Measurements from ENCODE around the gene MOB3A. TPM values are rescaled to one million over a fixed set of nuclear protein-coding genes. Genes with fewer than 3 reads are reported as not detected.

Gene MOB3A
- total and polyA plus RNA-seq, 9 of the 15 experiments (the other 6 are each of a cell fraction or from before 2014, with no cell fraction given), result 1.1 to 24.1 (median 6.0) TPM

DNA sequence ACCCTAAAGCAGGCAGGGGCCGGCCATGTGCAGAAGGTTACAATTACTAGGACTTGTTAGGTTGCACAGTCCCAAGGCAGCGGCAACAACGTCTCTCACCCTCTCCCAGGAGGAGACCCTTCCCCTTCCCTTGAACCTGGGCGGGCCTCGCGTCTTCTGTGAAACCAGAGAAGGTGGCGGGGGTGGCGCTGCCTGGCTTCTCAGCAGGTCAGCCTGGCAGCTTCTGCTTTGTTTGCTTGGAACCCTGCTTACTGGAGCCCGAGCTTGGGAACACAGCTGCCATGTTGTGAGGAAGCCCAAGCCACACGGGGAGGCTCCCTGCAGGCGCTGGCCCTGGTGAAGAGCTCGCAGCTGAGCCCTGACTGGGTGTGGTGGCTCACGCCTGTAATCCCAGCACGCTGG lies 60.5 kb downstream of the MOB3A start (continued):
- no peak for TF ChIP-seq ERF (CRISPR knock-in tag; IDR thresholded peaks at IDR 0.05)
- TF ChIP-seq HNRNPUL1 (IDR thresholded peaks at IDR 0.05; ENCODE audit: low read length), result no peak
- no peak for TF ChIP-seq ZNF174 (CRISPR knock-in tag; IDR thresholded peaks at IDR 0.05)
- TF ChIP-seq, protein P1, sequence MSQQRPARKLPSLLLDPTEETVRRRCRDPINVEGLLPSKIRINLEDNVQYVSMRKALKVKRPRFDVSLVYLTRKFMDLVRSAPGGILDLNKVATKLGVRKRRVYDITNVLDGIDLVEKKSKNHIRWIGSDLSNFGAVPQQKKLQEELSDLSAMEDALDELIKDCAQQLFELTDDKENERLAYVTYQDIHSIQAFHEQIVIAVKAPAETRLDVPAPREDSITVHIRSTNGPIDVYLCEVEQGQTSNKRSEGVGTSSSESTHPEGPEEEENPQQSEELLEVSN (IDR thresholded peaks at IDR 0.05; ENCODE audit: borderline replicate concordance in 1 of 2, extremely low read depth in 1 of 2, insufficient read depth in 1 of 2, insufficient read length in 1 of 2, low read depth in 1 of 2, low read length in 1 of 2, poor library complexity in 1 of 2, severe bottlenecking in 1 of 2), result no peak
- TF ChIP-seq, protein P2, sequence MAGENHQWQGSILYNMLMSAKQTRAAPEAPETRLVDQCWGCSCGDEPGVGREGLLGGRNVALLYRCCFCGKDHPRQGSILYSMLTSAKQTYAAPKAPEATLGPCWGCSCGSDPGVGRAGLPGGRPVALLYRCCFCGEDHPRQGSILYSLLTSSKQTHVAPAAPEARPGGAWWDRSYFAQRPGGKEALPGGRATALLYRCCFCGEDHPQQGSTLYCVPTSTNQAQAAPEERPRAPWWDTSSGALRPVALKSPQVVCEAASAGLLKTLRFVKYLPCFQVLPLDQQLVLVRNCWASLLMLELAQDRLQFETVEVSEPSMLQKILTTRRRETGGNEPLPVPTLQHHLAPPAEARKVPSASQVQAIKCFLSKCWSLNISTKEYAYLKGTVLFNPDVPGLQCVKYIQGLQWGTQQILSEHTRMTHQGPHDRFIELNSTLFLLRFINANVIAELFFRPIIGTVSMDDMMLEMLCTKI (IDR thresholded peaks at IDR 0.05; ENCODE audit: partially characterized antibody), result no peak
- TF ChIP-seq, protein P3, sequence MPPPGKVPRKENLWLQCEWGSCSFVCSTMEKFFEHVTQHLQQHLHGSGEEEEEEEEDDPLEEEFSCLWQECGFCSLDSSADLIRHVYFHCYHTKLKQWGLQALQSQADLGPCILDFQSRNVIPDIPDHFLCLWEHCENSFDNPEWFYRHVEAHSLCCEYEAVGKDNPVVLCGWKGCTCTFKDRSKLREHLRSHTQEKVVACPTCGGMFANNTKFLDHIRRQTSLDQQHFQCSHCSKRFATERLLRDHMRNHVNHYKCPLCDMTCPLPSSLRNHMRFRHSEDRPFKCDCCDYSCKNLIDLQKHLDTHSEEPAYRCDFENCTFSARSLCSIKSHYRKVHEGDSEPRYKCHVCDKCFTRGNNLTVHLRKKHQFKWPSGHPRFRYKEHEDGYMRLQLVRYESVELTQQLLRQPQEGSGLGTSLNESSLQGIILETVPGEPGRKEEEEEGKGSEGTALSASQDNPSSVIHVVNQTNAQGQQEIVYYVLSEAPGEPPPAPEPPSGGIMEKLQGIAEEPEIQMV (tag; conservative IDR thresholded peaks at IDR 0.05; ENCODE audit: low read depth), result no peak
- TF ChIP-seq ZNF551 (CRISPR knock-in tag; IDR thresholded peaks at IDR 0.05), result no peak
- TF ChIP-seq POLR2H (tag; IDR thresholded peaks at IDR 0.05; ENCODE audit: low read depth), result no peak
- TF ChIP-seq, protein P4, sequence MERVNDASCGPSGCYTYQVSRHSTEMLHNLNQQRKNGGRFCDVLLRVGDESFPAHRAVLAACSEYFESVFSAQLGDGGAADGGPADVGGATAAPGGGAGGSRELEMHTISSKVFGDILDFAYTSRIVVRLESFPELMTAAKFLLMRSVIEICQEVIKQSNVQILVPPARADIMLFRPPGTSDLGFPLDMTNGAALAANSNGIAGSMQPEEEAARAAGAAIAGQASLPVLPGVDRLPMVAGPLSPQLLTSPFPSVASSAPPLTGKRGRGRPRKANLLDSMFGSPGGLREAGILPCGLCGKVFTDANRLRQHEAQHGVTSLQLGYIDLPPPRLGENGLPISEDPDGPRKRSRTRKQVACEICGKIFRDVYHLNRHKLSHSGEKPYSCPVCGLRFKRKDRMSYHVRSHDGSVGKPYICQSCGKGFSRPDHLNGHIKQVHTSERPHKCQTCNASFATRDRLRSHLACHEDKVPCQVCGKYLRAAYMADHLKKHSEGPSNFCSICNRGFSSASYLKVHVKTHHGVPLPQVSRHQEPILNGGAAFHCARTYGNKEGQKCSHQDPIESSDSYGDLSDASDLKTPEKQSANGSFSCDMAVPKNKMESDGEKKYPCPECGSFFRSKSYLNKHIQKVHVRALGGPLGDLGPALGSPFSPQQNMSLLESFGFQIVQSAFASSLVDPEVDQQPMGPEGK (CRISPR knock-in tag; IDR thresholded peaks at IDR 0.05; ENCODE audit: borderline replicate concordance), result no peak
- TF ChIP-seq NR3C1 (CRISPR knock-in tag; IDR thresholded peaks at IDR 0.05), result no peak
- no peak for TF ChIP-seq ZNF263 (CRISPR knock-in tag; IDR thresholded peaks at IDR 0.05; ENCODE audit: borderline replicate concordance)
- TF ChIP-seq, protein P5, sequence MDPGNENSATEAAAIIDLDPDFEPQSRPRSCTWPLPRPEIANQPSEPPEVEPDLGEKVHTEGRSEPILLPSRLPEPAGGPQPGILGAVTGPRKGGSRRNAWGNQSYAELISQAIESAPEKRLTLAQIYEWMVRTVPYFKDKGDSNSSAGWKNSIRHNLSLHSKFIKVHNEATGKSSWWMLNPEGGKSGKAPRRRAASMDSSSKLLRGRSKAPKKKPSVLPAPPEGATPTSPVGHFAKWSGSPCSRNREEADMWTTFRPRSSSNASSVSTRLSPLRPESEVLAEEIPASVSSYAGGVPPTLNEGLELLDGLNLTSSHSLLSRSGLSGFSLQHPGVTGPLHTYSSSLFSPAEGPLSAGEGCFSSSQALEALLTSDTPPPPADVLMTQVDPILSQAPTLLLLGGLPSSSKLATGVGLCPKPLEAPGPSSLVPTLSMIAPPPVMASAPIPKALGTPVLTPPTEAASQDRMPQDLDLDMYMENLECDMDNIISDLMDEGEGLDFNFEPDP (CRISPR knock-in tag; IDR thresholded peaks at IDR 0.05), result no peak
- TF ChIP-seq HMG20B (CRISPR knock-in tag; IDR thresholded peaks at IDR 0.05), result no peak
- TF ChIP-seq, protein P6, sequence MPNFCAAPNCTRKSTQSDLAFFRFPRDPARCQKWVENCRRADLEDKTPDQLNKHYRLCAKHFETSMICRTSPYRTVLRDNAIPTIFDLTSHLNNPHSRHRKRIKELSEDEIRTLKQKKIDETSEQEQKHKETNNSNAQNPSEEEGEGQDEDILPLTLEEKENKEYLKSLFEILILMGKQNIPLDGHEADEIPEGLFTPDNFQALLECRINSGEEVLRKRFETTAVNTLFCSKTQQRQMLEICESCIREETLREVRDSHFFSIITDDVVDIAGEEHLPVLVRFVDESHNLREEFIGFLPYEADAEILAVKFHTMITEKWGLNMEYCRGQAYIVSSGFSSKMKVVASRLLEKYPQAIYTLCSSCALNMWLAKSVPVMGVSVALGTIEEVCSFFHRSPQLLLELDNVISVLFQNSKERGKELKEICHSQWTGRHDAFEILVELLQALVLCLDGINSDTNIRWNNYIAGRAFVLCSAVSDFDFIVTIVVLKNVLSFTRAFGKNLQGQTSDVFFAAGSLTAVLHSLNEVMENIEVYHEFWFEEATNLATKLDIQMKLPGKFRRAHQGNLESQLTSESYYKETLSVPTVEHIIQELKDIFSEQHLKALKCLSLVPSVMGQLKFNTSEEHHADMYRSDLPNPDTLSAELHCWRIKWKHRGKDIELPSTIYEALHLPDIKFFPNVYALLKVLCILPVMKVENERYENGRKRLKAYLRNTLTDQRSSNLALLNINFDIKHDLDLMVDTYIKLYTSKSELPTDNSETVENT (CRISPR knock-in tag; IDR thresholded peaks at IDR 0.05), result 0 out of 2 replicates have a peak, but pooled peaks have one; percentile 20
- TF ChIP-seq, protein P7, sequence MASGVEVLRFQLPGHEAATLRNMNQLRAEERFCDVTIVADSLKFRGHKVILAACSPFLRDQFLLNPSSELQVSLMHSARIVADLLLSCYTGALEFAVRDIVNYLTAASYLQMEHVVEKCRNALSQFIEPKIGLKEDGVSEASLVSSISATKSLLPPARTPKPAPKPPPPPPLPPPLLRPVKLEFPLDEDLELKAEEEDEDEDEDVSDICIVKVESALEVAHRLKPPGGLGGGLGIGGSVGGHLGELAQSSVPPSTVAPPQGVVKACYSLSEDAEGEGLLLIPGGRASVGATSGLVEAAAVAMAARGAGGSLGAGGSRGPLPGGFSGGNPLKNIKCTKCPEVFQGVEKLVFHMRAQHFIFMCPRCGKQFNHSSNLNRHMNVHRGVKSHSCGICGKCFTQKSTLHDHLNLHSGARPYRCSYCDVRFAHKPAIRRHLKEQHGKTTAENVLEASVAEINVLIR (CRISPR knock-in tag; IDR thresholded peaks at IDR 0.05), result no peak
- TF ChIP-seq POLR2G (IDR thresholded peaks at IDR 0.05; ENCODE audit: low read depth, low read length), result 0 out of 2 replicates have a peak, but pooled peaks have one; percentile 19

All from K562 (cell line).